ENCODE results near the gene COA8.

COA8 gene

GRCh38 chr14:103548463-103549351, 14.1 kb upstream of the COA8 start:
- no peak for DNase-seq (ENCODE audit: low read depth)

DNA sequence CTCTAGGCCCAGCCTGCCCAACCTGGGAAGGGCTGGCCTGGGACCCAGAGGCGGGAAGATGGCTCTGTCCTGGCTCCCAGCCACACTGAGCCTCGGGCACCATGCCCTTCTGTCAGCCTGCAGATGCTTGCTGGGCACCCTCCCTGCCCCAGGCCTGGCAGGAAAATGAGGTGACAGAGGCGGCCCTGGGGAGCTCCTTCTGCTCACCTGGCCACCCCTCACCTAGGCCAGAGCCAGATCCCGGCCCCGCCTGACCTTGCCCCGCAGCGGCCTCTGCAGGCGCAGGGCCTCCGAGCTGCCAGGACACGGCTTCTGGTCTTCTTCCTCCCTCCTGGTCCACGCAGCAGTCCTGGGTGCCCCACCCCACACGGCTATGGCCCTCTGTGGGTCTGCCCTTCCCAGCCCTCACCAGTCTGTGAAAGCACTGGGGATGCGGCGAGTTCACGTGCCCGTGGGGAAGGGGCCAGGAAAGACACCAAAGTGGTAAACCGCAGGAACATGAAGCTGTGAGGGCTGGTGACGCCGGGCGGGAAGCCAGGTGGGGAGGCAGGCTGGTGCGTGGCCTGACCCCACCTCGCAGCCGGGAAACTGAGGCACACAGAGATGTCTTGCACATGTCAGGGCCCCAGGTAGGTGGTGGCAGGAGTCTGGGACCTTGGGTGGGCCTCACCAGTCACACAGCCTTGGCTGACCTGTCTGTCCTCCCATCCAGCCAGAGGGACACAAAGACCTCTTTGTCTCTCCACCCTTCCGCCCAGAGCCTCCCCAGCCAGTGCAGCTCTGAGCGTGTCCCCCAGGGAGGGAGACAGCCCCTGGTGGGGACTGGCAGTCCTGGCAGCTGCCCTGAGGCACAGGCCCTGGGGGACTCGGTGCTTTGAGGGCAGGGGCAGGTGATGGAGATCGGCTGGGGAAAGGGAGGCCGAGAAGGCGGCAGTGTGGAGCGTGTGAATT, 13.1 kb upstream of the COA8 start:
- DNase-seq (ENCODE audit: low read depth): no peak

GRCh38 chr14:103550451-103551337, 12.1 kb upstream of the COA8 start:
- no peak for DNase-seq (ENCODE audit: low read depth)

- no peak for DNase-seq (ENCODE audit: low read depth)
These were observed 11.4 kb upstream of the COA8 start for GRCh38 chr14:103551338-103551762.

- no peak for DNase-seq (ENCODE audit: low read depth)
These were observed 10.5 kb upstream of the COA8 start for GRCh38 chr14:103552011-103552845.

- DNase-seq (ENCODE audit: low read depth): no peak
These were observed 9.9 kb upstream of the COA8 start for GRCh38 chr14:103552846-103553210.

DNA sequence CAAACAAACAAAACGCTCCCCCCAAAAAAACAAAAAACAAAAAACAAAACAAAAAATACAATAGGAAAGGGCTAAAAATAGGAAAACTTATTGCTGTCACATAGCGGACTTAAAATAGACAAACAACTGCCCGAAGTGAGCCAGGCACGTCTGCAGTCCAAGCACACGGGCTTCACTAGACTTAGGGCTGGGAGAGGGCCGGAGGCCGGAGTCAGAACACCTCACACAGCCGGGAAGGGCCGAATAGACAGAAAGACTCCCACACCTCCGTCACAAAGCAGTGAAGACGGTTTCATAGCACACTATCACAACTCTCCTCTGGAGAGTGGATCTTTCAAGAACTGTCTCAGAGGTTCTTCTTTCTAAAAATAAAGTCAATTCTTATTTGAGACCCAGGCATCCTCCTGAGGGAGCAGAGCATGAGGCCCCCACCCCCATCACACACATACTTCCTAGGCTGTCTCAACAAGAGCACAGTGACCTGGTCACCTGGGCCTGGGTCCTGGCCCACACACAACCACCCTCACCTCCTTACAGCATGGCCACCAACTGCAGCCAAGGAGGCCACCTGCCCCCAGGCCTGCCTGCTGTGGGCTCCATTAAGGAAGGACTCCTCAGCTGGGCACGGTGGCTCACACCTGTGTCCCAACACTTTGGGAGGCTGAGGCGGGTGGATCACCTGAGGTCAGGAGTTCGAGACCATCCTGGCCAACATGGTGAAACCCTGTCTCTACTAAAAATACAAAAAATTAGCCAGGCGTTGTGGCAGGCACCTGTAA, 7.0 kb upstream of the COA8 start:
- DNase-seq (ENCODE audit: low read depth): no peak

GRCh38 chr14:103556946-103557758, 5.6 kb upstream of the COA8 start:
- DNase-seq (ENCODE audit: low read depth): no peak

GRCh38 chr14:103558071-103558882, 4.5 kb upstream of the COA8 start:
- peak; percentile 16 for DNase-seq (ENCODE audit: low read depth)

- DNase-seq (ENCODE audit: low read depth): no peak
These were observed 3.0 kb upstream of the COA8 start for GRCh38 chr14:103559766-103560165.

GRCh38 chr14:103560691-103561090, 2.1 kb upstream of the COA8 start:
- DNase-seq (ENCODE audit: low read depth): no peak

DNA sequence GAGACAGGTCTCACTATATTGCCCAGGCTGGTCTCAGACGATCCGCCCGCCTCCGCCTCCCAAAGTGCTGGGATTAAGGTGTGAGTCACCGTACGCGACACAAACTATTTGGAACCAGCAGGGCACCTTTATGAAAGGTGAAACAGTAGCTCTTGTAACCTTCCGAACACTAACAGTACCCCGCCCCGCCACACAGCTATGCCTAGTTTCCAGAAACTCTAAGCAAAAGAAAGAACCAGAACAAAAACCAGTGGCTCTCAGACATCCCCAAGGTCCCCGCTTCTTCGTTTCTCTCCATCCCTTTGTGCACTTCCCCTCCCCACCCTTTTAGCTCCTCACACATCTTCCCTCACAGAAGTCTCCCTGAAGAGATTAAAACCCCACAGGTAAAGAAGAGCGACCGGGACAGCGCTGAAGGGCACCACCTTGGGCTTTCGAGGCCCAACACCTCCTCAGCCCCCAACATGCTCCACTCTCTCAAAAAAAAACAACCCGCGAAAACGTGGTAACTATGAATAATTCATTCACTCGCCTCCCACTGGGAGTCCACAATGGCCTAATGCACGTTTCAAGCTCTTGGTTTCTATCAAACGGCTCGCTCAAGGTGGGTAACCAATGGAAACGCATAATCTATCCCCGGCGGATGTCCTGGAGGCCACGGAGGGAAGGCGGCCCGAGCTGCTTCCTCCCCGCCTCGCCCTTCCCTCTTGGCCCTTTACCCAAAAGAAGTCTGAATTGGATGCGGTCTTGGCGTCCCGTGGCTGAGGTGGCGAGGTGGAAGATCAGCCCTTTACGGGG, 1.2 kb upstream of the COA8 start:
- DNase-seq (ENCODE audit: low read depth): peak; percentile 27

GRCh38 chr14:103562179-103562428, 656 bp upstream of the COA8 start:
- peak; percentile 21 for DNase-seq (ENCODE audit: low read depth)

DNA sequence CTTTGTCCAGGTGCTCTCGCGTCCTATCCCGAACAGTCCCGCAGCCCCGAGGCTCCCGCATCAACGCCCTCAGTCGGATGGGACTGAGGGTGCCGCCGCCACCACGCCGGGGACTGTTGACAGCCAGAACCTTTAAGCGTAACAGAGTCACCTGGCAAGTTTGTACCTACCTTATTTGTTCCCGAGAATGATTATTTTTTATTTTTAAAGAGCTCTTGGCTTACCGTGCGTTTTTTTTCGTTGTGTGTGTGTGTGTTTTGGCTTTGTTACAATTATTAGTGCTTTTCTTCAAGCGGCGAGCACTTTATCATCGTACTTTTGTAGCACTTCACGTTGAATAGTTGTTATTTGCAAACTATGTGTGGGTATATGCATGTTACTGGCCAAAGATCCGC, 463 bp downstream of the COA8 start:
- DNase-seq (ENCODE audit: low read depth): no peak

- no peak for DNase-seq (ENCODE audit: low read depth)
These were observed 1.2 kb downstream of the COA8 start for GRCh38 chr14:103563844-103564505.

- no peak for DNase-seq (ENCODE audit: low read depth)
These were observed 6.2 kb downstream of the COA8 start for GRCh38 chr14:103568952-103569351.

- no peak for DNase-seq (ENCODE audit: low read depth)
These were observed 6.6 kb downstream of the COA8 start for GRCh38 chr14:103569408-103569807.
